Ovary (tissue), 3 donors: Measurements from ENCODE around the gene ENGASE.

ENCODE experiments used
- EP300 ChIP-seq: sonication (generic); formaldehyde crosslinking; IDR thresholded peaks from one replicate; pipeline ENCODE4 v1.6.1; 2017; ENCODE audit warnings: antibody characterized with exemption
- POLR2A ChIP-seq: fragments of 450-650 bp; IDR thresholded peaks from one replicate; pipeline ENCODE4 v1.6.1; 2017; ENCODE audit warnings: antibody characterized with exemption, mild to moderate bottlenecking, moderate library complexity
- TF ChIP-seq, protein P1 (sequence below), 3 donors: fragments of 450-650 bp in 2 of 3; fragments of 200-600 bp in 1 of 3; IDR thresholded peaks; one replicate each; pipeline versions ENCODE4 v1.5.1 to v1.8.0; 2016 to 2022; ENCODE audit warnings: antibody characterized with exemption in 3 of 3, mild to moderate bottlenecking in 1 of 3
- donor health status: DM: no; HTN: no; CAD: no.

DNA sequence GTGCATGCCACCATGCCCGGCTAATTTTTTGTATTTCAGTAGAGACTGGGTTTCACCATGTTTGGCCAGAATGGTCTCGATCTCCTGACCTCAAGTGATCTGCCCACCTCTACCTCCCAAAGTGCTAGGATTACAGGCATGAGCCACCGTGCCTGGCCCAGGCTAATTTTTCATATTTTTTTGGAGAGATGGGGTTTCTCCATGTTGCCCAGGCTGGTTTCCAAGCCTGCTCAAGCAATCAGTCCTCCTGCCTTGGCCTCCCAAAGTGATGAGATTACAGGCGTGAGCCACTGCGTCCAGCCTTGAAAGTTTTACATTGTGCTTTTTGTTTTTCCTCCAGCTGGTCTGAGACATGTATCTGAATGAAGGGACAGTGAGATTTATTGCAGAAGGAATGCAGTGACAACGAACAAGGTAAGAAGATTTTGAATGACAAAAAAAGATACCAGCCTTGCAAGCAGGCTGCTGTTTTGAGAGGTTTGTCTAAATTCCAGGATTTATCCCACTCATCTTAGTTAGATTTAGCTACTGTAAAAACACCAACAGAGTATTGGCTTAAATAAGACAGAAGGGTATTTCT, 3.4 kb upstream of the ENGASE start:
- TF ChIP-seq, protein P1, sequence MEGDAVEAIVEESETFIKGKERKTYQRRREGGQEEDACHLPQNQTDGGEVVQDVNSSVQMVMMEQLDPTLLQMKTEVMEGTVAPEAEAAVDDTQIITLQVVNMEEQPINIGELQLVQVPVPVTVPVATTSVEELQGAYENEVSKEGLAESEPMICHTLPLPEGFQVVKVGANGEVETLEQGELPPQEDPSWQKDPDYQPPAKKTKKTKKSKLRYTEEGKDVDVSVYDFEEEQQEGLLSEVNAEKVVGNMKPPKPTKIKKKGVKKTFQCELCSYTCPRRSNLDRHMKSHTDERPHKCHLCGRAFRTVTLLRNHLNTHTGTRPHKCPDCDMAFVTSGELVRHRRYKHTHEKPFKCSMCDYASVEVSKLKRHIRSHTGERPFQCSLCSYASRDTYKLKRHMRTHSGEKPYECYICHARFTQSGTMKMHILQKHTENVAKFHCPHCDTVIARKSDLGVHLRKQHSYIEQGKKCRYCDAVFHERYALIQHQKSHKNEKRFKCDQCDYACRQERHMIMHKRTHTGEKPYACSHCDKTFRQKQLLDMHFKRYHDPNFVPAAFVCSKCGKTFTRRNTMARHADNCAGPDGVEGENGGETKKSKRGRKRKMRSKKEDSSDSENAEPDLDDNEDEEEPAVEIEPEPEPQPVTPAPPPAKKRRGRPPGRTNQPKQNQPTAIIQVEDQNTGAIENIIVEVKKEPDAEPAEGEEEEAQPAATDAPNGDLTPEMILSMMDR (IDR thresholded peaks at IDR 0.05) = no peak
- TF ChIP-seq EP300 (no peak), POLR2A (no peak)
